Endothelial cell of umbilical vein (primary cell): Measurements from ENCODE around the gene CD81.
"Not testable (repeated sequence)": the region's sequence is repeated elsewhere in the genome, so short reads cannot be mapped to it uniquely, and the experiment has no call there.

Experiments
- CTCF ChIP-seq, 2 donors: IDR thresholded peaks; 1 replicate in 1 of 2; 2 replicates in 1 of 2; pipeline ENCODE4 v1.5.1; 2011; ENCODE audit warnings: low read length in 2 of 2, mild to moderate bottlenecking in 2 of 2, moderate library complexity in 2 of 2, control low read depth in 1 of 2, inconsistent platforms in 1 of 2, low read depth in 1 of 2; ENCODE audit not compliant: insufficient read depth in 1 of 2; ENCODE audit errors: extremely low read depth in 1 of 2
- EZH2 ChIP-seq: IDR thresholded peaks from 2 replicates; pipeline ENCODE4 v1.6.1; 2012; ENCODE audit warnings: borderline replicate concordance, low read depth, mild to moderate bottlenecking, moderate library complexity, low read length, inconsistent platforms; ENCODE audit not compliant: severe bottlenecking
- JUN ChIP-seq: IDR thresholded peaks from 2 replicates; pipeline ENCODE4 v1.6.1; 2011; ENCODE audit warnings: borderline replicate concordance, low read depth; ENCODE audit not compliant: insufficient read length, insufficient read depth

- TF ChIP-seq CTCF (IDR thresholded peaks at IDR 0.05; ENCODE audit: extremely low read depth in 1 of 2, insufficient read depth in 1 of 2, low read depth in 1 of 2, low read length in 2 of 2); EZH2; JUN: not testable (repeated sequence)
These were observed 12.7 kb upstream of the CD81 start for GRCh38 chr11:2364386-2364785.
